ENCODE measurements around the gene SPATA21.

Gene SPATA21

GRCh38 chr1:16447641-16448040, 10.4 kb upstream of the SPATA21 start:
- H3K4me3 ChIP-seq (ENCODE audit: control insufficient read depth, low read depth, low read length), result no peak overlapping the region
- no peak for DNase-seq (ENCODE audit: low read depth)
- TF ChIP-seq CTCF (IDR thresholded peaks at IDR 0.05; ENCODE audit: control insufficient read depth, insufficient read depth, low read depth, low read length, missing control alignments), result no peak

GRCh38 chr1:16446116-16446515, 8.9 kb upstream of the SPATA21 start:
- no peak for TF ChIP-seq CTCF (IDR thresholded peaks at IDR 0.05; ENCODE audit: control insufficient read depth, insufficient read depth, low read depth, low read length, missing control alignments)
- H3K4me3 ChIP-seq (ENCODE audit: control insufficient read depth, low read depth, low read length), result no peak overlapping the region
- no peak for DNase-seq (ENCODE audit: low read depth)

- TF ChIP-seq CTCF (IDR thresholded peaks at IDR 0.05; ENCODE audit: control insufficient read depth, insufficient read depth, low read depth, low read length, missing control alignments), result no peak
- no peak overlapping the region for H3K4me3 ChIP-seq (ENCODE audit: control insufficient read depth, low read depth, low read length)
- no peak for DNase-seq (ENCODE audit: low read depth)
Measured at GRCh38 chr1:16445052-16445451, 7.8 kb upstream of the SPATA21 start.

- TF ChIP-seq CTCF (IDR thresholded peaks at IDR 0.05; ENCODE audit: control insufficient read depth, insufficient read depth, low read depth, low read length, missing control alignments), result no peak
- H3K4me3 ChIP-seq (ENCODE audit: control insufficient read depth, low read depth, low read length), result no peak overlapping the region
- no peak for DNase-seq (ENCODE audit: low read depth)
Measured at GRCh38 chr1:16443975-16444770, 6.9 kb upstream of the SPATA21 start.

GRCh38 chr1:16442941-16443340, 5.7 kb upstream of the SPATA21 start:
- no peak for TF ChIP-seq CTCF (IDR thresholded peaks at IDR 0.05; ENCODE audit: control insufficient read depth, insufficient read depth, low read depth, low read length, missing control alignments)
- no peak for DNase-seq (ENCODE audit: low read depth)
- H3K4me3 ChIP-seq (ENCODE audit: control insufficient read depth, low read depth, low read length), result no peak overlapping the region

- H3K4me3 ChIP-seq (ENCODE audit: control insufficient read depth, low read depth, low read length), result no peak overlapping the region
- no peak for TF ChIP-seq CTCF (IDR thresholded peaks at IDR 0.05; ENCODE audit: control insufficient read depth, insufficient read depth, low read depth, low read length, missing control alignments)
- DNase-seq (ENCODE audit: low read depth), result no peak
Measured at GRCh38 chr1:16442265-16442664, 5.0 kb upstream of the SPATA21 start.
